Keratinocyte (primary cell): ENCODE results near the gene MAP4K1. TPM values are rescaled to one million over a fixed set of nuclear protein-coding genes. Genes with fewer than 3 reads are reported as not detected.

Source experiments
- DNase-seq: peaks from one replicate; pipeline ENCODE4 v3.0.0-alpha.2; 2011; ENCODE audit warnings: low read depth, missing footprints, low spot score
- FAIRE-seq: peaks from 2 replicates; lab custom pipeline; 2011; peaks lifted over from hg19 to GRCh38; lab: Jason Lieb, UNC
- H2AFZ ChIP-seq: 2 replicates; pipeline ENCODE4 v1.6.0; 2012; ENCODE audit warnings: low read length, control low read depth, inconsistent platforms; ENCODE audit not compliant: control insufficient read depth
- H3K27ac ChIP-seq: 2 replicates; pipeline ENCODE4 v1.5.1; 2011; ENCODE audit warnings: low read length; ENCODE audit not compliant: control insufficient read depth, insufficient read depth
- H3K27me3 ChIP-seq: 3 replicates; pipeline ENCODE4 v1.6.0; 2011; ENCODE audit warnings: low read length; ENCODE audit not compliant: control insufficient read depth, insufficient read depth; ENCODE audit errors: extremely low read depth
- H3K36me3 ChIP-seq, 2 experiments: 2 replicates in 1 of 2; 3 replicates in 1 of 2; pipeline ENCODE4 v1.5.1; 2011; ENCODE audit warnings: low read length in 2 of 2, mild to moderate bottlenecking in 1 of 2; ENCODE audit not compliant: control insufficient read depth in 2 of 2, insufficient read depth in 2 of 2; ENCODE audit errors: extremely low read depth in 1 of 2
- H3K4me1 ChIP-seq: 3 replicates; pipeline ENCODE4 v1.5.1; 2011; ENCODE audit warnings: low read length; ENCODE audit not compliant: control insufficient read depth, insufficient read depth; ENCODE audit errors: extremely low read depth
- H3K4me2 ChIP-seq: 3 replicates; pipeline ENCODE4 v1.6.0; 2011; ENCODE audit warnings: low read depth, low read length; ENCODE audit not compliant: control insufficient read depth, insufficient read depth; ENCODE audit errors: extremely low read depth
- H3K4me3 ChIP-seq, 3 experiments: fragments of 200-600 bp in 1 of 3; sonication (generic) in 1 of 3; 2 replicates in 2 of 3; 3 replicates in 1 of 3; pipeline ENCODE4 v1.5.1; 2011 to 2016; ENCODE audit warnings: low read length in 3 of 3, mild to moderate bottlenecking in 3 of 3, control low read depth in 2 of 3, inconsistent platforms in 1 of 3, low read depth in 1 of 3, mixed read lengths in 1 of 3, mixed run types in 1 of 3, moderate library complexity in 1 of 3; ENCODE audit not compliant: control insufficient read depth in 2 of 3, insufficient read depth in 2 of 3; ENCODE audit errors: extremely low read depth in 1 of 3
- H3K79me2 ChIP-seq: 2 replicates; pipeline ENCODE4 v1.6.0; 2012; ENCODE audit warnings: low read length; ENCODE audit not compliant: control insufficient read depth, insufficient read depth
- H3K9ac ChIP-seq: 3 replicates; pipeline ENCODE4 v1.6.0; 2011; ENCODE audit warnings: low read length; ENCODE audit not compliant: control insufficient read depth, insufficient read depth; ENCODE audit errors: extremely low read depth
- H3K9me1 ChIP-seq: 3 replicates; pipeline ENCODE4 v1.6.0; 2011; ENCODE audit warnings: low read length; ENCODE audit not compliant: control insufficient read depth, insufficient read depth; ENCODE audit errors: extremely low read depth
- H3K9me3 ChIP-seq: 2 replicates; pipeline ENCODE4 v1.5.1; 2012; ENCODE audit warnings: low read depth, low read length; ENCODE audit not compliant: control insufficient read depth
- H4K20me1 ChIP-seq: 3 replicates; pipeline ENCODE4 v1.6.0; 2011; ENCODE audit warnings: low read length; ENCODE audit not compliant: control insufficient read depth, insufficient read depth; ENCODE audit errors: extremely low read depth
- CTCF ChIP-seq, 3 experiments: IDR thresholded peaks in 1 of 3; conservative IDR thresholded peaks in 1 of 3; optimal IDR thresholded peaks in 1 of 3; 2 replicates in 2 of 3; 3 replicates in 1 of 3; pipeline versions ENCODE3 to v1.5.1; 2011; ENCODE audit warnings: low read length in 3 of 3, mild to moderate bottlenecking in 3 of 3, moderate library complexity in 2 of 3, control low read depth in 1 of 3, inconsistent platforms in 1 of 3; ENCODE audit not compliant: insufficient read depth in 2 of 3; ENCODE audit errors: extremely low read depth in 1 of 3
- EZH2 ChIP-seq: IDR thresholded peaks from one replicate; pipeline ENCODE4 v1.6.1; 2012; ENCODE audit warnings: inconsistent platforms, mild to moderate bottlenecking, low read length, moderate library complexity
- dilution Hi-C: fragments of 300-500 bp; cut with MboI; formaldehyde crosslinking; loops from one replicate; pipeline ENCODE4 v1.7.0; 2020; ENCODE audit warnings: low sequenced_read_pairs; ENCODE audit not compliant: extremely low pct_ligation_motif_present
- polyA plus RNA-seq, 5 experiments: library from polyadenylated mRNA; depleted of rRNA in 3 of 5; stranded (reverse) in 3 of 5; stranded (forward) in 1 of 5; unstranded in 1 of 5; fragments of >200 nt; gene quantifications; 1 replicate in 1 of 5; 2 replicates in 3 of 5; 3 replicates in 1 of 5; pipeline versions ENCODE4 v1.2.1 to v1.2.3, GENCODE V29; 2011 to 2012; ENCODE audit warnings: missing spikeins in 2 of 5, low read depth in 1 of 5, low replicate concordance in 1 of 5

Gene MAP4K1
- polyA plus RNA-seq, 1 donor (not counting 4 experiments of a cell fraction or from before 2014, with no cell fraction given): 0.25 TPM

GRCh38 chr19:38557205-38557799 is 60.5 kb downstream of the MAP4K1 start:
- H3K4me3 ChIP-seq: no peak overlapping the region
- no peak for TF ChIP-seq CTCF (optimal IDR thresholded peaks at IDR 0.05 in 1 of 3, IDR thresholded peaks at IDR 0.05 in 1 of 3, conservative IDR thresholded peaks at IDR 0.05 in 1 of 3; ENCODE audit: extremely low read depth in 1 of 3, insufficient read depth in 2 of 3, low read length in 3 of 3)
- TF ChIP-seq EZH2: no peak
- no peak overlapping the region for H3K4me2 ChIP-seq
- peaks cover 25% of the 10 kb centered on the region for H3K4me1 ChIP-seq
- no peaks in the 10 kb centered on the region for H3K79me2 ChIP-seq
- no peak overlapping the region for H2AFZ ChIP-seq
- H3K9me3 ChIP-seq: no peaks in the 10 kb centered on the region
- no peak overlapping the region for H3K27ac ChIP-seq
- H3K36me3 ChIP-seq: no peaks in the 10 kb centered on the region
- H3K27me3 ChIP-seq: no peaks in the 10 kb centered on the region
- no peaks in the 10 kb centered on the region for H3K9me1 ChIP-seq
- no peak for FAIRE-seq
- H4K20me1 ChIP-seq: peaks cover 4% of the 10 kb centered on the region
- DNase-seq: no peak
- dilution Hi-C loops: no loop called here
- H3K9ac ChIP-seq: no peak overlapping the region

- H3K4me1 ChIP-seq: peaks cover 19% of the 10 kb centered on the region
- H2AFZ ChIP-seq: no peak overlapping the region
- H3K27me3 ChIP-seq: no peaks in the 10 kb centered on the region
- peaks cover 4% of the 10 kb centered on the region for H4K20me1 ChIP-seq
- H3K36me3 ChIP-seq: no peaks in the 10 kb centered on the region
- TF ChIP-seq CTCF (optimal IDR thresholded peaks at IDR 0.05 in 1 of 3, IDR thresholded peaks at IDR 0.05 in 1 of 3, conservative IDR thresholded peaks at IDR 0.05 in 1 of 3; ENCODE audit: extremely low read depth in 1 of 3, insufficient read depth in 2 of 3, low read length in 3 of 3): peak; percentile 63 to 73 (median 66)
- TF ChIP-seq EZH2: no peak
- H3K9ac ChIP-seq: no peak overlapping the region
- H3K27ac ChIP-seq: no peak overlapping the region
- H3K4me3 ChIP-seq: no peak overlapping the region
- no peak for DNase-seq
- dilution Hi-C loops: no loop called here
- FAIRE-seq: no peak
- no peak overlapping the region for H3K4me2 ChIP-seq
- no peaks in the 10 kb centered on the region for H3K9me3 ChIP-seq
- H3K79me2 ChIP-seq: no peaks in the 10 kb centered on the region
- H3K9me1 ChIP-seq: no peaks in the 10 kb centered on the region
Observed at GRCh38 chr19:38556521-38557174, 61.1 kb downstream of the MAP4K1 start.
